Measurements from ENCODE around the gene CFAP73.

CFAP73 gene

GRCh38 chr12:113196990-113197389 is 47.5 kb downstream of the CFAP73 start:
- H3K4me3 ChIP-seq (ENCODE audit: low read depth, low read length) = no peak overlapping the region
- DNase-seq (ENCODE audit: low read depth) = peak; percentile 57
- peak; percentile 79 for TF ChIP-seq CTCF (IDR thresholded peaks at IDR 0.05; ENCODE audit: low read depth, low read length, missing control alignments)

- no peak for DNase-seq (ENCODE audit: low read depth)
- H3K4me3 ChIP-seq (ENCODE audit: low read depth, low read length) = no peak overlapping the region
- no peak for TF ChIP-seq CTCF (IDR thresholded peaks at IDR 0.05; ENCODE audit: low read depth, low read length, missing control alignments)
Observed at GRCh38 chr12:113197518-113198077, 48.1 kb downstream of the CFAP73 start.

- no peak overlapping the region for H3K4me3 ChIP-seq (ENCODE audit: low read depth, low read length)
- no peak for DNase-seq (ENCODE audit: low read depth)
- TF ChIP-seq CTCF (IDR thresholded peaks at IDR 0.05; ENCODE audit: low read depth, low read length, missing control alignments) = no peak
Observed at GRCh38 chr12:113198296-113198695, 48.8 kb downstream of the CFAP73 start.

GRCh38 chr12:113200021-113200797 is 50.7 kb downstream of the CFAP73 start:
- DNase-seq (ENCODE audit: low read depth) = no peak
- no peak for TF ChIP-seq CTCF (IDR thresholded peaks at IDR 0.05; ENCODE audit: low read depth, low read length, missing control alignments)
- H3K4me3 ChIP-seq (ENCODE audit: low read depth, low read length) = no peak overlapping the region

GRCh38 chr12:113201187-113202177 is 52.0 kb downstream of the CFAP73 start:
- DNase-seq (ENCODE audit: low read depth) = no peak
- no peak for TF ChIP-seq CTCF (IDR thresholded peaks at IDR 0.05; ENCODE audit: low read depth, low read length, missing control alignments)
- H3K4me3 ChIP-seq (ENCODE audit: low read depth, low read length) = no peak overlapping the region

- TF ChIP-seq CTCF (IDR thresholded peaks at IDR 0.05; ENCODE audit: low read depth, low read length, missing control alignments) = no peak
- no peak for DNase-seq (ENCODE audit: low read depth)
- H3K4me3 ChIP-seq (ENCODE audit: low read depth, low read length) = no peak overlapping the region
Observed at GRCh38 chr12:113202300-113203075, 53.0 kb downstream of the CFAP73 start.
